ENCODE data around the gene SMARCC2.

The SMARCC2 gene

DNA sequence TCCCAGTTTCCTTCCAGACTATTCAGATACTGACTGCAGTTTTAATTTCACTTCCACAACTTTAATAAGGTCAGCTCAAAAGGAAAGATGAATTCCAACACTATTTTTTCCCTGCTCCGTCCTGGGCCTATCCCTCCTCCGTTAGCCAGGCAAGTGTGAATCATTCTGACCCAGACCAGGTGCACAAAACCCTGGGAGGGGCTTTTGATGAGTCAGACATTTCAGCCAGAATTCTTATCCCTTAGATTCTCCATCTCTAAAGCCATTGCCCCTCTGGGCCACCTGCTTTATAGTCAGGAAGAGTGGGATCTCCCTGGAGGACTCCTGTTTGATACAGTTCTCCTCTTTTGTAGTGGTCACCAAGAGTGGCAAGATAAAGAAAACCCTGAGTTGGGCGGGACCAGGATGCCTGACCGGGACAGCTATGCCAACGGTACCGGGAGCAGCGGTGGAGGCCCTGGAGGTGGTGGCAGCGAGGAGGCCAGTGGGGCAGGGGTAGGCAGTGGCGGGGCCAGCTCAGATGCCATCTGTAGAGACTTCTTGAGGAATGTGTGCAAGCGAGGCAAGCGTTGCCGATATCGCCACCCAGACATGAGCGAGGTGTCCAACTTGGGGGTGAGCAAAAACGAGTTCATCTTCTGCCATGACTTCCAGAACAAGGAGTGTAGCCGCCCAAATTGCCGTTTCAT, 69.0 kb downstream of the SMARCC2 start:
- DNase-seq (ENCODE audit: low spot score) = no peak

DNA sequence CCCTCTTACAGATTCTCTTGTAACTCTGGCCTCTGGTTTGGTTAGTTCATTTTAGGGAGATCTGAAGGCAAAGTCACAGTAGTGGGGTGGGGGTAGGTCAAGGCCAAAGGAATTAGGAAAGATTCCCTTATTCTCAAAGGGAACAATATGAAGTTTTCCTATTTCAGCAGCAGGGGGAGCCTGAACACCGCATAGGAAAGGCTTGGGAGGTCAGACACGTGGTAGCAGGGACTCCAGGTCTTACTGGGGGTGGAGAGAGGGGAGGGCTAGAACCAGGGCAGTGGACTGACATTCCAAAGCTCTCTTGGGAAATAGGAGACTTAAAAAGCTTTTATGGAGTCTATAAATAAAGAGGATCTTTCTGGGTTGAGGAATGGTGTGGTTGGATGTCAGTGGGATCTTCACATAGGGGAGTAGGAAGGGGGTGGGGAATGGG, 69.9 kb downstream of the SMARCC2 start:
- DNase-seq (ENCODE audit: low spot score) = peak; percentile 75

DNA sequence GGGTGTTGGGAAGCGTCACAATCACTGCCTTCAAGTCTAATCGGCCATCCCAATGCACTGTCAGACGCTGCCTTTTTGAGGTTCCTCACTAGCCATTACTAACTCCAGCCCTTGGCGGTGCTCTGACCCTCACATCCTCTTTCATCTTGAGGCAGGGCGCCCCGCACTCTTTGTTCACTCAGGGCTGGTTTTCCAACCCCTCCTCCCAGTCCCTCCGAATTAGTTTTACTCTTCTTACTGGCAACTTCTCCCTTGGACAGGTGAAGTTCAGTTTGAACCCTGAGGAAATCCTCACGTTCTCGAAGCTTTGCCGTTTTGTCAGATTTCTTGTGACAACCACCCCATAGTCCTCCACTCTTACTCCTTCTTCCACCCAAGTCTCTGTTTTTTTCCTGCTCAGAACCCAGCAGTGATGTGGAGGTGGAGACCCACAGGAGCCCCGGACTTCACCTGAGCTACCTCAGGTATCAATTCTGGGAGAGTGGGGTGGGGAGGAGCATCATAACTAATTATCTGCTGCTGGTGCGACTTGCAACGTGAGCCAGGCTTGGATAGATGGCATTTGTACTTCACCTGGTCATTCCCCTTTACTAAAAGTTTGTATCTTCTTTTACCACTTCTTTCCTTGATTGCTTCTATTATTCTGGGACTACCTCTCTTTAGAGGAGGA, 70.5 kb downstream of the SMARCC2 start:
- no peak for DNase-seq (ENCODE audit: low spot score)

GRCh38 chr12:56117778-56118687, 71.2 kb downstream of the SMARCC2 start, which contains the start of gene ZC3H10:
Gene ZC3H10 (plus strand): TSS chr12:56118266. CDS start chr12:56120563, 2,297 bp downstream.
- peak; percentile 100 for DNase-seq (ENCODE audit: low spot score)

GRCh38 chr12:56117082-56117706, 72.1 kb downstream of the SMARCC2 start:
- DNase-seq (ENCODE audit: low spot score) = peak; percentile 24

GRCh38 chr12:56116267-56117081, 72.8 kb downstream of the SMARCC2 start, which contains the start of gene RPL41:
Gene RPL41 (plus strand): TSS chr12:56116633.
- DNase-seq (ENCODE audit: low spot score) = peak; percentile 94

GRCh38 chr12:56115329-56115728, 74.0 kb downstream of the SMARCC2 start:
- DNase-seq (ENCODE audit: low spot score) = no peak

GRCh38 chr12:56114084-56114483, 75.2 kb downstream of the SMARCC2 start:
- DNase-seq (ENCODE audit: low spot score) = no peak
